GM12874 (cell line): ENCODE results near the gene QRICH1.

Experiments
- TF ChIP-seq, protein P1 (sequence below): IDR thresholded peaks from 2 replicates; pipeline ENCODE4 v1.5.1; 2011; ENCODE audit warnings: low read depth, mild to moderate bottlenecking, control low read depth, low read length, moderate library complexity; ENCODE audit not compliant: insufficient read depth

QRICH1 gene

DNA sequence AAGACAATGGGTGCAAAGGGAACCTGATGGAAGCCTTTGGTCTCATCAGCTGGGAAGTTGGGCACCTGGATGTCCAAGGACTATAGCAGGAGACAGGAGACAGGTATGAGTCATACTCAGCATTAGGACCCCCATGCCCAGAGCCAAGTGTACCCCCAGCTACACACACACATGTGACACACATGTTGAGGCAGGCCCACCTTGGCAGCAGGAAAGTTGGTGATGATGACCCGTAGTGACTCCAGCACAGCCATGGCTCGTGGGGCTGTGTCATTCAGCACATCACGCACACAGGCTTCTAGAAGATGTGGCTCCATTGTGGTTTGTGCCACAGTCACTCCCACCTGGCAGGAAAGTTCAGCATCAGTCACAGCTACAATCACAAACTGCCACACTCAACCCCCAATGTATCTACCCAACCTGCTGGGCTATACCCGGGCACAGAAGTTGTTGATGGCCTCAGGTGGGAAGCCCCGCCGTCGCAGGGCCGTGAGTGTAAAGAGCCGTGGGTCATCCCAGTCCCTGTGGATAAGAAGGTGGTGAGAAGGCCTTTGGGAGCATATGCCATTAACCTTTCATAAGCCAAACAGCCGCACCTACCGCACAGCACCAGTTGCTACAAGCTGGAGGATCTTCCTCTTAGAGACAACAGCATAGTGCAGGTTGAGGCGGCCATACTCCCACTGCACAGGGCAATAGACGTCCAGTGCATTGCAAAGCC lies 5.2 kb upstream of the QRICH1 start:
- TF ChIP-seq, protein P1, sequence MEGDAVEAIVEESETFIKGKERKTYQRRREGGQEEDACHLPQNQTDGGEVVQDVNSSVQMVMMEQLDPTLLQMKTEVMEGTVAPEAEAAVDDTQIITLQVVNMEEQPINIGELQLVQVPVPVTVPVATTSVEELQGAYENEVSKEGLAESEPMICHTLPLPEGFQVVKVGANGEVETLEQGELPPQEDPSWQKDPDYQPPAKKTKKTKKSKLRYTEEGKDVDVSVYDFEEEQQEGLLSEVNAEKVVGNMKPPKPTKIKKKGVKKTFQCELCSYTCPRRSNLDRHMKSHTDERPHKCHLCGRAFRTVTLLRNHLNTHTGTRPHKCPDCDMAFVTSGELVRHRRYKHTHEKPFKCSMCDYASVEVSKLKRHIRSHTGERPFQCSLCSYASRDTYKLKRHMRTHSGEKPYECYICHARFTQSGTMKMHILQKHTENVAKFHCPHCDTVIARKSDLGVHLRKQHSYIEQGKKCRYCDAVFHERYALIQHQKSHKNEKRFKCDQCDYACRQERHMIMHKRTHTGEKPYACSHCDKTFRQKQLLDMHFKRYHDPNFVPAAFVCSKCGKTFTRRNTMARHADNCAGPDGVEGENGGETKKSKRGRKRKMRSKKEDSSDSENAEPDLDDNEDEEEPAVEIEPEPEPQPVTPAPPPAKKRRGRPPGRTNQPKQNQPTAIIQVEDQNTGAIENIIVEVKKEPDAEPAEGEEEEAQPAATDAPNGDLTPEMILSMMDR, result no peak

DNA sequence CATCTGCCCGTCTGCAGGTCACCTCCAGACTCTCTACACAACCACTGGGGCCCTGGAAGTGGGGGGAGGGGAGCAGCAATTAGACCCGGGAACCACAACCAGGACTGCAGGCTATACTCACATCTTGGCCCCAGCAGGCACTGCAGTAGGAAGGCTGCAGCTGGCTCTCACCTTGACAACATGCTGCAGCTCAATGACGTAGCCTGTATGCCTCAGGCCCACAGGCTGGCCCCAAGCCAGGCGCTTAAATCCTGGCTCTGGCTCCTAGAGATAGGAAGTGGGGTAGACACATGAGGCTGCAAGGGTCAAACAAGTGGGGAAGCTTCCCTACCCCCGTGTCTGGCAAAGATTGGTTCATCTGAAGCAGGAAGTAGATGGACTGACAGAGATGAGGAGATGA lies 4.6 kb upstream of the QRICH1 start:
- TF ChIP-seq, protein P1, result no peak

DNA sequence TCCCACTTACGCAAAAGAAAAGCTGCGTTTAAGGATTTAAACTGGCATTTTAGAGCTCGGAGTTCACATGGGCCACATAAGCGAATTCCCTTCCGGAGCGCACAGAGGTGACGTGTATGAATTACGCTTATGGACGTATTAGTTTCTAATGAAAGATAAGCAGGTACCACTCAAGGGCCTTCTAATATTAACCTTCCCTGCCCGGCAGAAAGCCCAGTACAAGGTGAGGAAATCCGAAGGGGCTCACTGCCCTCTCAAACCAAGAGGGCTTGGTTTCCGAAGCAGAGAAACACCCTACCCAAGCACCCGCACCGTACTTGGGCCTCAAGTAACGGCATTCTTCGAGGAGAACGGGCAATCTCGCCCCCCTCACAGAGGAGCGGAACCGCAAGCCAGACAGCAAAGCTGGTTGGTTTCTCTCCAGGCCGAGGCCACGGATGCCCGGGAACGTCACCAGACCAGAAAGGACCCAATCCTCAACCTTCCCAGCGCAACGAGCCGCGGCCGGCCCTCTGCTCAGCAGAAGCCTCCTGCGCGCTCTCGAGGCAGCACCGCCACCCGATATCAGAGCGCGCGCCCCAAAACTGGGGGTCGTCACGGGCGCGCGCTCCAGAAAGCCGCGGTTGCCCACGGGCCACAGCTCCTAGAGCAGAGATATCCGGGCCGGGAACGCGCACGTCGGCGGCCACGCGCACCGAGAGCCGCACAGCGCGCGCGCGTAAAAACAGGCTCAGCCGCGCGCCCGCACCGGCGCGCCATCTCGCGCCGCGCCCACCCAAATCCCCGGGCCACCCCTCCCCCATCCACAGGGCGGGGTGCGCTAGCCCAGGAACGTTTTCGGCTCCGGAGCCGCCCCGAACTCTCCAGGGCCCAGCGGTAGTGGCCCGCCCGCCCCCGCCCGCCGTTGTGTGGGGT lies 676 bp downstream of the QRICH1 start:
- TF ChIP-seq, protein P1, result no peak

DNA sequence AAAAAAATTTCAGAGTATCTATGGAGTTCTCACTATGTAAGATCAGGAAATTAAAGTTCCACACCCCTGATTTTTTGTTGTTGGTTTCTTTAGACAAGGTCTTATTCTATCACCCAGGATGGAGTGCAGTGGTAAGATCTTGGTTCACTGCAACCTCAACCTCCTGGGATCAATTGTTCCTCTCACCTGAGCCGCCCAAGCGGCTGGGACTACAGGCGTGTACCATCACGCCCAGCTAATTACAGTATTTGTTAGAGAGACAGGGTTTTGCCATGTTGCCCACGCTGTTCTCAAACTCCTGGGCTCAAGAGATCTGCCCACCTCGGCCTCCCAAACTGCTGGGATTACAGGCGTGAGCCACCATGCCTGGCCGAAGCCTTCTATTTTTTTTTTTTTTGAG lies 12.4 kb downstream of the QRICH1 start:
- TF ChIP-seq, protein P1, result no peak

DNA sequence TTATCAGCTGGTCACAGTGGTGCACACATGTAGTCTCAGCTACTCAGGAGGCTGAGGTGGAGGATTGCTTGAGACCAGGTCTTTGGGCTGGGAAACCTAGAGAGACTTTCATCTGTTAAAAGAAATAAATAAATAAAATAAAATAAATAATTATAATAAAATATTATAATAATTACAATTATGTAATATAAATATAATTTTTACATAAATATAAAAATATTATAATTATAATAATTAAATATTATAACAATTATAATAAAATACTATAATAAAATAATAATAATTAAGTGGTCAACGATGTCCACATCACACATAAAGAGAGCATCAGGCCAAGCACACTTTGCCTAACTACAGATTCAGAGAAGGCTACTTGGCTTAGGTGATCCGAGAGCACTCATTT lies 14.6 kb downstream of the QRICH1 start:
- TF ChIP-seq, protein P1, result no peak

DNA sequence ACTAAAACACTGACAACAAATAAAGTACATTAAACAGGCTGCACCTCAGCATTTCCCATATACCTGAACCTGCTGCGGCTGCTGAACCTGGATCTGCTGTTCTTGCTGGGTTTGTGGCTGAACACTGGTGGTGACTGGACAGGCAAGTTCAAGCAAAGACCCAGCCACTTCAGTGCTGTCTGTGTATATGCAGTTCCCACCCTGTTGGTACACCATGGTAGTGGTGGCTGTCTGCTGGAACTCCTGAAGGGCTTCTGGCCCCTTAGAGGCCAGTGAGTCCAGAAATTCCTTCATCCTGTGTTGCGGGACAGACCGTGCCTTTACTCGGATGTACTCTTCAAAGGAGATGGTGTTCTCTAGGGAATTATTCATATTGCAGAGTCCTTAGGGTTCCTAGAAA lies 17.2 kb downstream of the QRICH1 start:
- TF ChIP-seq, protein P1, result no peak

DNA sequence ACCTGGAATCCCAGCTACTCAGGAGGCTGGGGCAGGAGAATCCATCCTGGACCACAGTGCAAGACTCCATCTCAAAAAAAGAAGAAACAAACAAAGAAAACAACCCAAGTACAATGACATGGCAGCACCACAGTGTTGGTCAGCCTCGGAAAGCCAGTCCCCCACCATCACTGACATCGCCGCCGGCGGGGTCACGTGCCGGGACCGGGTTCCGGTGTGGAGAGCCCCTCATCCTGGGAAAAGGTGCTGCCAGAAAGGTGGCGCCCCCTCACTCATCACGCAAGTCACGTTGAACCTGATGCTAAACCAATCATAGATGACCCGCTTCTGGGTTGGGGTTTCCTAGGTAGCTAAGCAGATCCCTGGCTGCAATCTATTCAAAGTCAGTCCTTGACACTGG lies 17.8 kb downstream of the QRICH1 start:
- TF ChIP-seq, protein P1, result no peak
